Measurements from ENCODE around the gene ACTRT3.
"Not testable (repeated sequence)": the region's sequence is repeated elsewhere in the genome, so short reads cannot be mapped to it uniquely, and the experiment has no call there.

Gene ACTRT3

GRCh38 chr3:169772305-169772896, 3.0 kb upstream of the ACTRT3 start:
- DNase-seq, result peak; percentile 89

DNA sequence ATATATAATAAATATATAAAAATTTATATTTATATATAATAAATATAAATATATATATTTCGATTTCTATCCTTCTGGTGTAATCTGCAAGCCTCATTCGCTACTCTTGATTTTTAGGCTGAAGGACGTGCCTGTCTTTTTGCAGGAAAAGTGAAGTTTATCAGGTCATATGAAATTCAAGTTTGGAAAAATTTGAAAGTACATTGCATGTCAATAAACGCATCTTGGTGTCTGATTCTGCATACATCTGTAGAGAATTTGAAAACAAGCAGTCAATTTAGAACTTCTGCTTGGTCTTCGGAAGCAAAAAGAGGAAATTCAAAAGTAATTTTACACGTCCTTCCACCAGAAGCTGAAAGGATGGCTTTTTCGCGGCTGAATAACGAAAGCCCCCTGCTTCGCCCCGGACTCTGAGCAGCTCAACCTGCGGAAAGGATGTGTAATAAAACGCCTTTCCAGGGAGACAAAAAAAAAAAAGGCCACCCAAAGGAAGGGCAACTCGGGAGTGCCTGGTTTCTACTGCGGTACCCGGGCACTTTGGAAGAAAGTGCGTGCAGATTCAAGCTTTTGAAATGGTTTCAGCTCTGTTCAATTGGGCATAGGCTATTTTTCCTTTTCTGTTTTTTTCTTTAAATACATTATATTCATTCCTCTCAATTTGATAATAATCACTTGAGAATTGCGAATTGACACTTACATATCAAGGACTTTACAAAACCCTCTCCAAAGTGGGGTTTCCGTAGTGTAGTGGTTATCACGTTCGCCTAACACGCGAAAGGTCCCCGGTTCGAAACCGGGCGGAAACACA, 2.3 kb upstream of the ACTRT3 start:
- peak; percentile 74 for DNase-seq

- DNase-seq, result peak; percentile 97
These were observed 4.3 kb downstream of the ACTRT3 start, which contains the start of gene TERC for GRCh38 chr3:169764882-169765612. TERC (minus strand) TSS chr3:169765060.

DNA sequence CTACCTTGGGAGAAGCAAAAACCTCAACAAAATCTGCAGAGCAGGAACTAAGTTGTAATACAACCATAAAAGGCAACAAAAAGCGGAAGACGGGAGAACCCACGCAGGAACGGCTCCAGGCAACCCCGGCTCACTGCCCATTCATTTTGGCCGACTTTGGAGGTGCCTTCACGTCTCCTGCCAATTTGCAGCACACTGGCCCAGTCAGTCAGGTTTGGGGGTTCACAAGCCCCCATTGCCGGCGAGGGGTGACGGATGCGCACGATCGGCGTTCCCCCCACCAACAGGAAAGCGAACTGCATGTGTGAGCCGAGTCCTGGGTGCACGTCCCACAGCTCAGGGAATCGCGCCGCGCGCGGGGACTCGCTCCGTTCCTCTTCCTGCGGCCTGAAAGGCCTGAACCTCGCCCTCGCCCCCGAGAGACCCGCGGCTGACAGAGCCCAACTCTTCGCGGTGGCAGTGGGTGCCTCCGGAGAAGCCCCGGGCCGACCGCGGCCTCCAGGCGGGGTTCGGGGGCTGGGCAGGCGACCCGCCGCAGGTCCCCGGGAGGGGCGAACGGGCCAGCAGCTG, 5.0 kb downstream of the ACTRT3 start:
- DNase-seq, result peak; percentile 80

DNA sequence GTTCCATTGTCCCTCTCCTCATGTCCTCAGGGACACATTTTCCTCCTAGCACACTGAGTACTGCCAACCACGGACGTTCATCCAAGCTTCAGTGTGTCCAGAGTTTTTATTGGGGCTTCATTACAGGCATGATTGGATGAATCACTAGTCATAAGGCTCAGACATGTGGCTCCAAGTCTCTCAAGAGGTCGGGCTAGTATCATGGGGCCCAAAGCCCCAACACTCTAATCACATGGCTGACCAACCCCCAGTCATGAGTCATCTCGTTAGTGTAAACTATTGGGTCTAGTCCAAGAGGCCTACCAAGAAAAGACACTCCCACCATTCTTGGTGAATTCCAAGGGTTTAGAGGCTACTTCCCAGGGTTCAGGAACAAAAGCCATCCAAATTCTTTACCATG, 8.9 kb downstream of the ACTRT3 start:
- DNase-seq, result no peak

DNA sequence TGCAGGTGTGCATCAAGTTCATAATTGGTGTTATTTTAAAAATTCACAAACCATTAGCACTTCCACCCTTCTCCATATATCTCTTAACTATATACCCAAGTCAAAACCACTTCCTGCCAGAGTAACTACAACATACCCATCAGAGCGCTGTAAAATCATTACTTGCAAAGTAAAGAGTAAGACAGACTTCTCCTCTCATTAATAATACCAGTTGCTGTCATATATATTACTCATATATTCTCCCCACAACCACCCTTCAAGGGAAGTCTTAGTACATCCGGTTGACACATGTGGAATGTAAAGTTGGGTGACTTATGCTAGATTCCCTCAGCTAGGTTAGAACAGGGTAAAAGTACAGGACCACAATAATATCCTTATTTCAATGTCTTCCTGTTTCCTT, 10.1 kb downstream of the ACTRT3 start:
- DNase-seq, result no peak

DNA sequence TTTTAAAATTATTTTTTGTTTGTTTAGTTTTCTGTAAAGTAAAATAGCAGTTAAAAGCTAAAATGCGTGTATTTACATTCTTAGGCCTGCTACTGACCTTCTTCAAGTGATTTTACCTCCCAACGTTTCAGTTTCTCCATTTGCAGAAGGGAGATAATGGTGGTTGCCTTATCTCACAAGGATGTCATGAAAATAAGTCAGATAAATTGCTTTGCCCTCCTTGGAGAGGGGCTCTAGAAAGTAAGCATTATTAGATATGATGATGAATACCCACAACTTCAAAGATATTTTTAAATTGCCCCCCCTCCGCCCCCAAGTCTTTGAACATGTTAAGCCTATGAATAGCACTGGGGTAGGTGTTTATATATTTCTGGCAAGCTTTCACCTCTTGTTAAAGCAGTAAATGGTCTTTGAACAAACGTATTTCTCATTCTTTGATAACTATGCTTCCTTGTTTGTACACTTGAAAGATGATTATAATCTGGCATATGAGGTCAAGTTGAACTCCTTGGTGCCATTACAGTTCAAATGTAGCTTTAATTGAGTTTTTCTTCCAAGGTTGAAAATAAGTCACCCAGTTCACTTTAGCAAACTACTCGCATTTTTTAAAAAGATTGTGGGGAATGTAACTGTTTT, 10.9 kb downstream of the ACTRT3 start:
- DNase-seq, result no peak

- DNase-seq, result no peak
These were observed 13.9 kb downstream of the ACTRT3 start for GRCh38 chr3:169755488-169755887.

DNA sequence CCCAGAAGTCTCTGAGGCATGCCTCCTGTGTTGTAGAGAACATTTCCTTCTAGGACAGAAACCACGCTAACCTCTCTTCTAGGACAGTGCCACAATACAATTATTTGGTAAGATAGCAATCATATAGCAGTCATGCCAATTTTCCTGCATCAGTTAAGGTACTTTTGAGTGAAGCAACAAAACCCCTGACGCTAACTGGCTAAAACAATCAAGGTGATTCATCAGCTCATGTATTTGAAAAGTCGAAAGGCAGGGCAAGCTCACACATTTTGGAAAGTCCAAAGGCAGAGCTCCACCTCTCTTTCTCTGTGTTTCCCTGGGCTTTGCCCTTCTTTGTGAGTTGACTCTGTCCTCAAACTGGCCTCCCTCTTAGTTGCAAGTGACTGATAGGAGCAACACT, 14.7 kb downstream of the ACTRT3 start:
- no peak for DNase-seq

- DNase-seq, result no peak
These were observed 17.5 kb downstream of the ACTRT3 start for GRCh38 chr3:169751875-169752274.

DNA sequence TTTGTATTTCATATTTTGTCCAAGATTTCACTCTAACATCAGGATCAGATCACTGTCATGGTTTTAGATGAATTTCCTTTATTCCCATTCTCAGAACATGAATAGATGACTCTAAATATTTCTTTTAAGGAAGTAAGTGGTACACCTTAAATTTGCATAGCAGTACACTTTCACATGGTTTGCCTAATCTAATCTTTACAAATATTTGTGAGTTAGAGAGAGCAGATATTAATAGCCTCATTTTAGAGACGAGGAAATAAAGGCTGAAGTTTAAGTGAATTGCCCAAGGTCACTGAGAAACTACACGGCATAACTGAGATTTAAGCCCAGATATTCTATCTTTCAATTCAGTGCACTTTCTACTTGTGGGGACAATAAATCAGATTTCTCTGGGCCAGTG, 18.7 kb downstream of the ACTRT3 start:
- no peak for DNase-seq

DNA sequence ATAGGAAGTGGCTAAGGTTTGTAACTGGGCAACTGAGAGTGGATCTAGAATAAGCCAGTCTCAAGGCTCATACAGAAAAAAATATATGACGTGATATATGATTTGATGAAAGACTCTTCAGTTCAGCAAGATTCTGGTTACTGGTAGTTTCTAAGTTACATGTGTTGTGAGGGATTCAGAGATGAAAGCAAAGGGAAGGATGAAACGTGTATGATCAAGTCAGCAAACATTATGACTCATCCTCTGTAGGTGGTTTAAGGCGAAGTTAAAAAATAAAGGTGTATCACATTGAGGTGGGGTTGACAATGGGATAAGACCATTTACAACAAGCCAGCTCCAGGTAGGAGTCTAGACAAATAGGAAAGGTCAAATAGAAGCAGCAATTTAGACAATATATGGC, 20.7 kb downstream of the ACTRT3 start:
- DNase-seq, result no peak

- DNase-seq, result no peak
These were observed 22.4 kb downstream of the ACTRT3 start for GRCh38 chr3:169746924-169747323.

DNA sequence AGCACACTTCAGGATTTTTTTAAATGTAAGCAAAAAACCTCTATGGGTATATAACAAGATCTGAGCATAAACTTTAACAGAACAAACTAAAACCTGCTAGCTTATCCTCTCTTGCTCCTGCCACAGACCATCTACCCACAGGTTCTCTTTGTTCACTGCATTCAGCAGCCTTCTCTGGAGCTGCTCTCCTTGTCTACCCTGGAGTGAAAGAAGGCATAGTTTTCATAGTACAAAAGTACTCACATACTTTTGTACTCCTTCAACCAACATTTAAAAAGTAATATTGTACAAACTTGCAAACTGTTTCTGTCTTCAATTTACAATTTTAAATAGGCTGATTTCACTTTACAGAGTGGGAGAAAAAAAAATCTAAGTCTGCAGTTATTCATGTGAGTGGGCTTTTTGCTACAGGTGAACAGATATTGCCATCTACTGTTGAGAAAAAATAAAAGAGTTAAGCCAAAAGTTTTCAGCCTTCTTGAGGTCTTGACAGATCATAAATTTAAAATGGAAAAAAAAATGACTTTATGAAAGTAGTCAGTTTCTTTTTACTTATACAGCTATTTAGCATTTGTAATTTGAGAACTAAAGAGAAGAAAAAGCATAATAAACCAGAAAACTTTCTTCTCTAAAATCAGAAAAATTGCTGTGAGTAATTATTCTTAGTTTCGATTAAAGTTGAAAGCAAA, 24.9 kb downstream of the ACTRT3 start:
- no peak for DNase-seq

- DNase-seq, result no peak
These were observed 30.3 kb downstream of the ACTRT3 start for GRCh38 chr3:169739067-169739466.

- not testable (repeated sequence) for DNase-seq
These were observed 37.5 kb downstream of the ACTRT3 start for GRCh38 chr3:169731857-169732256.

GRCh38 chr3:169722724-169723123, 46.6 kb downstream of the ACTRT3 start:
- DNase-seq, result no peak

- not testable (repeated sequence) for DNase-seq
These were observed 50.9 kb downstream of the ACTRT3 start for GRCh38 chr3:169718415-169718814.
